Panc1 (cell line): ENCODE measurements around the gene ARHGAP8. TPM values are rescaled to one million over a fixed set of nuclear protein-coding genes. Genes with fewer than 3 reads are reported as not detected.

Experiments
- ATAC-seq: fragments of 200-7000 bp; cut with Tn5 transposase; 2 replicates; pipeline ENCODE4 v1.9.1; 2020; ENCODE audit warnings: mild to moderate bottlenecking, moderate library complexity
- BruUV-seq: library from RNA; stranded (reverse); fragments of 400-500 nt; replicated peaks from 2 replicates; lab custom pipeline; 2021; lab: Mats Ljungman, UMichigan
- CTCF ChIA-PET: fragments of 300-600 bp; sonication (Branson Sonifier 250); formaldehyde crosslinking; loops from one replicate; lab custom pipeline; 2022; ENCODE audit warnings: antibody characterized with exemption; lab: Charles Lee
- POLR2A ChIA-PET: fragments of 300-600 bp; sonication (Branson Sonifier 250); formaldehyde crosslinking; loops from one replicate; lab custom pipeline; 2022; ENCODE audit warnings: antibody characterized with exemption; lab: Charles Lee
- DNase-seq: peaks from one replicate; pipeline ENCODE4 v3.0.0-alpha.2; 2010; ENCODE audit warnings: low read depth, low spot score
- H3K27ac ChIP-seq: 2 replicates; pipeline ENCODE4 v1.5.1; 2011; ENCODE audit warnings: mild to moderate bottlenecking, low read length, inconsistent platforms
- H3K27me3 ChIP-seq: fragments of 200-500 bp; sonication (Bioruptor generic); 2 replicates; pipeline ENCODE4 v1.6.0; 2014; ENCODE audit warnings: low read length, inconsistent platforms; ENCODE audit not compliant: control insufficient read depth, insufficient read depth
- H3K36me3 ChIP-seq: fragments of 200-500 bp; sonication (Bioruptor generic); 2 replicates; pipeline ENCODE4 v1.5.1; 2014; ENCODE audit warnings: inconsistent platforms, mild to moderate bottlenecking, low read length, moderate library complexity; ENCODE audit not compliant: control insufficient read depth, insufficient read depth
- H3K4me1 ChIP-seq: 2 replicates; pipeline ENCODE4 v1.5.1; 2011; ENCODE audit warnings: inconsistent platforms, mild to moderate bottlenecking, low read length, moderate library complexity; ENCODE audit not compliant: control insufficient read depth, insufficient read depth
- H3K4me3 ChIP-seq, 2 experiments: 2 replicates each; pipeline ENCODE4 v1.5.1; 2011 to 2012; ENCODE audit warnings: low read depth in 2 of 2, low read length in 2 of 2, mild to moderate bottlenecking in 2 of 2, inconsistent platforms in 1 of 2, moderate library complexity in 1 of 2
- H3K9me3 ChIP-seq: fragments of 200-500 bp; sonication (Bioruptor generic); 2 replicates; pipeline ENCODE4 v1.5.1; 2014; ENCODE audit warnings: low read depth, mild to moderate bottlenecking, inconsistent platforms, low read length, moderate library complexity; ENCODE audit not compliant: control insufficient read depth, insufficient read depth
- POLR2AphosphoS5 ChIP-seq: IDR thresholded peaks from 2 replicates; pipeline ENCODE4 v1.6.1; 2012; ENCODE audit warnings: mild to moderate bottlenecking, low read depth, low read length, moderate library complexity
- REST ChIP-seq, 2 experiments: IDR thresholded peaks; 2 replicates each; pipeline ENCODE4 v1.6.1; 2011 to 2012; ENCODE audit warnings: low read depth in 2 of 2, control low read depth in 1 of 2, low read length in 1 of 2, mild to moderate bottlenecking in 1 of 2, moderate library complexity in 1 of 2; ENCODE audit not compliant: insufficient read depth in 1 of 2
- SIN3A ChIP-seq: IDR thresholded peaks from 2 replicates; pipeline ENCODE4 v1.6.1; 2012; ENCODE audit warnings: low read depth, mild to moderate bottlenecking, low read length, moderate library complexity, borderline replicate concordance; ENCODE audit not compliant: insufficient read depth
- TCF7L2 ChIP-seq: IDR thresholded peaks from 2 replicates; pipeline ENCODE4 v1.6.1; 2011; ENCODE audit warnings: mild to moderate bottlenecking, low read depth, low read length, inconsistent platforms
- in situ Hi-C: cut with HindIII; loops from 2 replicates; pipeline ENCODE4 v1.10.0; 2016; ENCODE audit warnings: low sequenced_read_pairs, low pct_unique_long_range_greater_than_20kb
- intact Hi-C: fragments of 100-400 bp; cut with micrococcal nuclease; formaldehyde crosslinking; loops from one replicate; pipeline ENCODE4 v1.10.0; 2022; ENCODE audit not compliant: unreplicated experiment
- total RNA-seq: library from RNA; stranded (reverse); gene quantifications from one replicate; pipeline ENCODE4 v1.2.1, GENCODE V29; 2021; ENCODE audit not compliant: unreplicated experiment
- TF ChIP-seq, protein P1 (sequence below): fragments of 450-650 bp; IDR thresholded peaks from 2 replicates; pipeline ENCODE4 v1.5.1; 2017; ENCODE audit warnings: mild to moderate bottlenecking

Gene ARHGAP8
- total RNA-seq, 1 experiment from 2014 or later = 9.2 TPM

GRCh38 chr22:44838316-44839016 lies 86.1 kb downstream of the ARHGAP8 start:
- intact Hi-C loops = no loop called here
- Histone ChIP-seq H3K36me3 (no peaks in the 10 kb centered on the region), H3K4me3 (no peak overlapping the region), H3K27me3 (no peaks in the 10 kb centered on the region), H3K9me3 (peaks cover 5% of the 10 kb centered on the region; the same call in 1 of the 2 replicates), H3K4me1 (no peaks in the 10 kb centered on the region), H3K27ac (no peak overlapping the region)
- TF ChIP-seq POLR2AphosphoS5 (no peak), SIN3A (no peak), TCF7L2 (no peak), REST (IDR thresholded peaks at IDR 0.05; ENCODE audit: insufficient read depth in 1 of 2, low read depth in 2 of 2, low read length in 1 of 2) (no peak)
- TF ChIP-seq, protein P1, sequence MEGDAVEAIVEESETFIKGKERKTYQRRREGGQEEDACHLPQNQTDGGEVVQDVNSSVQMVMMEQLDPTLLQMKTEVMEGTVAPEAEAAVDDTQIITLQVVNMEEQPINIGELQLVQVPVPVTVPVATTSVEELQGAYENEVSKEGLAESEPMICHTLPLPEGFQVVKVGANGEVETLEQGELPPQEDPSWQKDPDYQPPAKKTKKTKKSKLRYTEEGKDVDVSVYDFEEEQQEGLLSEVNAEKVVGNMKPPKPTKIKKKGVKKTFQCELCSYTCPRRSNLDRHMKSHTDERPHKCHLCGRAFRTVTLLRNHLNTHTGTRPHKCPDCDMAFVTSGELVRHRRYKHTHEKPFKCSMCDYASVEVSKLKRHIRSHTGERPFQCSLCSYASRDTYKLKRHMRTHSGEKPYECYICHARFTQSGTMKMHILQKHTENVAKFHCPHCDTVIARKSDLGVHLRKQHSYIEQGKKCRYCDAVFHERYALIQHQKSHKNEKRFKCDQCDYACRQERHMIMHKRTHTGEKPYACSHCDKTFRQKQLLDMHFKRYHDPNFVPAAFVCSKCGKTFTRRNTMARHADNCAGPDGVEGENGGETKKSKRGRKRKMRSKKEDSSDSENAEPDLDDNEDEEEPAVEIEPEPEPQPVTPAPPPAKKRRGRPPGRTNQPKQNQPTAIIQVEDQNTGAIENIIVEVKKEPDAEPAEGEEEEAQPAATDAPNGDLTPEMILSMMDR = no peak
- DNase-seq (no peak), ATAC-seq (no peak)
- ChIA-PET POLR2A (no interaction called here), CTCF (no interaction called here)
- no TSS peak for BruUV-seq
- in situ Hi-C loops = no loop called here

DNA sequence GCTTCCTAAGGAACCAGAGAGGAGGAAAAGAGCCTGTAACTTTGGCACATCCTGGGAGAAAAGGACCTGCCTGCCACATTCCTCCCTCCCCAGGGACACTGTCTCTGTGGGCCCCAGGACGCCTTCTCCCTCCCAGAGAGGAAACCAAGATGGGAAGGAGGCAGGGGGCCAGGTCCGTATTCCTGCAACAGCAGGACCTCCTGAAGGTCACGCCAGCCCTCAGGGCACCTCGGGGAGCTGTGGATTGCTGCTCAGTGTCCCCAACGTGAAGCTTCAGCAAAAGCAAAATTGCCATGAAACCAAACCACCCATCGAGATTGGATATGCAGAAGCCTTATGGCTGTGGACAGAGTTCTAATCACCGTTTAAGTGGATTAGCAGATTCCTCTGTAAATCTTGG lies 86.7 kb downstream of the ARHGAP8 start:
- intact Hi-C loops = no loop called here
- CTCF ChIA-PET = no interaction called here
- ATAC-seq (no peak), DNase-seq (no peak)
- peaks cover 5% of the 10 kb centered on the region; the same call in 1 of the 2 replicates for H3K9me3 ChIP-seq
- no peak overlapping the region for H3K4me3 ChIP-seq
- POLR2A ChIA-PET = no interaction called here
- H3K27ac ChIP-seq = no peak overlapping the region
- TF ChIP-seq REST (IDR thresholded peaks at IDR 0.05; ENCODE audit: insufficient read depth in 1 of 2, low read depth in 2 of 2, low read length in 1 of 2) = no peak
- no peak for TF ChIP-seq SIN3A
- TF ChIP-seq, protein P1 = no peak
- no peak for TF ChIP-seq TCF7L2
- TF ChIP-seq POLR2AphosphoS5 = no peak
- no peaks in the 10 kb centered on the region for H3K36me3 ChIP-seq
- BruUV-seq = no TSS peak
- in situ Hi-C loops = no loop called here
- H3K4me1 ChIP-seq = no peaks in the 10 kb centered on the region
- H3K27me3 ChIP-seq = no peaks in the 10 kb centered on the region
